HCT116 (cell line): Measurements from ENCODE around the gene PNPLA2. TPM values are rescaled to one million over a fixed set of nuclear protein-coding genes. Genes with fewer than 3 reads are reported as not detected.

Experiments
- ATAC-seq: fragments of 200-7000 bp; cut with Tn5 transposase; 2 replicates; pipeline ENCODE4 v1.9.1; 2020; ENCODE audit warnings: mild to moderate bottlenecking, moderate library complexity
- BruUV-seq: library from RNA; stranded (reverse); fragments of 400-500 nt; replicated peaks from 2 replicates; lab custom pipeline; 2021; lab: Mats Ljungman, UMichigan
- CTCF ChIA-PET: fragments of 300-600 bp; sonication (Branson Sonifier 250); formaldehyde crosslinking; loops from one replicate; lab custom pipeline; 2021; ENCODE audit warnings: antibody characterized with exemption; lab: Charles Lee
- POLR2A ChIA-PET: fragments of 300-600, 350-600 bp; sonication (Branson Sonifier 250); formaldehyde crosslinking; loops from one replicate; lab custom pipeline; 2021; ENCODE audit warnings: antibody characterized with exemption; lab: Charles Lee
- RAD21 ChIA-PET, 2 experiments: fragments of 300-600 bp; sonication (Branson Sonifier 250); formaldehyde crosslinking; loops; one replicate each; lab custom pipeline; 2023; ENCODE audit warnings: low total read pairs in 2 of 2; ENCODE audit not compliant: uncharacterized antibody in 2 of 2, unreplicated experiment in 2 of 2, low non-redundant PET in 1 of 2; lab: Charles Lee
- DNase-seq: peaks from one replicate; pipeline ENCODE4 v3.0.0-alpha.2; 2010; ENCODE audit warnings: low read depth, low spot score
- H2AFZ ChIP-seq: fragments of 200-600 bp; shearing (Covaris generic), sonication (generic); 2 replicates; pipeline ENCODE4 v1.6.1; 2017; ENCODE audit warnings: low read depth, mixed run types, mixed read lengths, antibody characterized with exemption, low read length; ENCODE audit not compliant: poor library complexity, severe bottlenecking
- H3K27ac ChIP-seq: 2 replicates; pipeline ENCODE4 v1.5.1; 2012; ENCODE audit warnings: low read depth, low read length
- H3K27me3 ChIP-seq: fragments of 200-600 bp; sonication (generic); 2 replicates; pipeline ENCODE4 v1.6.1; 2016; ENCODE audit warnings: mixed run types, low read length, mixed read lengths; ENCODE audit not compliant: insufficient read depth
- H3K36me3 ChIP-seq, 2 experiments: fragments of 200-500 bp in 1 of 2; fragments of 200-600 bp in 1 of 2; sonication (Bioruptor generic) in 1 of 2; sonication (generic) in 1 of 2; 2 replicates each; pipeline versions ENCODE4 v1.5.1 to v1.6.1; 2014 to 2016; ENCODE audit warnings: low read length in 2 of 2, inconsistent platforms in 1 of 2, mixed read lengths in 1 of 2, mixed run types in 1 of 2; ENCODE audit not compliant: insufficient read depth in 2 of 2, control insufficient read depth in 1 of 2
- H3K4me1 ChIP-seq, 2 experiments: fragments of 200-600 bp in 1 of 2; sonication (generic) in 1 of 2; 2 replicates each; pipeline versions ENCODE4 v1.5.1 to v1.6.1; 2012 to 2017; ENCODE audit warnings: low read length in 2 of 2, inconsistent platforms in 1 of 2, mild to moderate bottlenecking in 1 of 2, mixed read lengths in 1 of 2, mixed run types in 1 of 2, moderate library complexity in 1 of 2; ENCODE audit not compliant: insufficient read depth in 2 of 2, control insufficient read depth in 1 of 2
- H3K4me2 ChIP-seq: fragments of 200-600 bp; sonication (generic); 2 replicates; pipeline ENCODE4 v1.6.1; 2017; ENCODE audit warnings: mixed run types, low read length, mixed read lengths
- H3K4me3 ChIP-seq, 2 experiments: fragments of 200-600 bp in 1 of 2; sonication (generic) in 1 of 2; replicated peaks in 1 of 2; 2 replicates each; pipeline ENCODE4 v1.5.1; 2011 to 2016; ENCODE audit warnings: low read length in 2 of 2, control low read depth in 1 of 2, low read depth in 1 of 2, mild to moderate bottlenecking in 1 of 2, mixed read lengths in 1 of 2, mixed run types in 1 of 2
- H3K79me2 ChIP-seq: fragments of 200-600 bp; sonication (generic); 2 replicates; pipeline ENCODE4 v1.6.1; 2017; ENCODE audit warnings: mild to moderate bottlenecking, mixed run types, low read length, moderate library complexity, mixed read lengths; ENCODE audit not compliant: insufficient read depth
- H3K9ac ChIP-seq: fragments of 200-600 bp; sonication (generic); 2 replicates; pipeline ENCODE4 v1.6.1; 2016; ENCODE audit warnings: low read length, mixed read lengths
- H3K9me2 ChIP-seq: fragments of 200-600 bp; sonication (generic), shearing (Covaris generic); 2 replicates; pipeline ENCODE4 v1.6.1; 2017; ENCODE audit warnings: mixed run types, mild to moderate bottlenecking, moderate library complexity; ENCODE audit not compliant: insufficient read depth
- H3K9me3 ChIP-seq, 2 experiments: fragments of 200-500 bp in 1 of 2; fragments of 200-600 bp in 1 of 2; sonication (Bioruptor generic) in 1 of 2; sonication (generic) in 1 of 2; 2 replicates each; pipeline ENCODE4 v1.6.1; 2014 to 2017; ENCODE audit warnings: low read length in 2 of 2, mixed read lengths in 2 of 2, inconsistent platforms in 1 of 2, low read depth in 1 of 2, mild to moderate bottlenecking in 1 of 2, mixed run types in 1 of 2, moderate library complexity in 1 of 2; ENCODE audit not compliant: control insufficient read depth in 1 of 2, insufficient read depth in 1 of 2
- H4K20me1 ChIP-seq: fragments of 200-600 bp; sonication (generic), shearing (Covaris generic); 2 replicates; pipeline ENCODE4 v1.6.1; 2017; ENCODE audit warnings: mixed run types, mild to moderate bottlenecking, moderate library complexity; ENCODE audit not compliant: insufficient read depth
- EGR1 ChIP-seq: IDR thresholded peaks from 2 replicates; pipeline ENCODE4 v1.6.1; 2012; ENCODE audit warnings: low read depth
- FOSL1 ChIP-seq: IDR thresholded peaks from 2 replicates; pipeline ENCODE4 v1.6.1; 2012; ENCODE audit warnings: low read depth
- intact Hi-C: fragments of 100-400 bp; cut with micrococcal nuclease; formaldehyde crosslinking; loops from 2 replicates; pipeline ENCODE4 v1.10.0; 2022
- total RNA-seq: library from RNA; stranded (reverse); gene quantifications from one replicate; pipeline ENCODE4 v1.2.1, GENCODE V29; 2021; ENCODE audit not compliant: unreplicated experiment
- TF ChIP-seq, protein P1 (sequence below): IDR thresholded peaks from 2 replicates; pipeline ENCODE4 v1.6.1; 2012; ENCODE audit warnings: low read depth
- TF ChIP-seq, protein P2 (sequence below): IDR thresholded peaks from 2 replicates; pipeline ENCODE4 v1.6.1; 2011; ENCODE audit warnings: mild to moderate bottlenecking, low read length, moderate library complexity; ENCODE audit not compliant: insufficient replicate concordance; ENCODE audit errors: extremely low read depth
- TF ChIP-seq, protein P3 (sequence below), 3 experiments: fragments of 200-600 bp in 1 of 3; sonication (generic) in 1 of 3; IDR thresholded peaks in 2 of 3; conservative IDR thresholded peaks in 1 of 3; 2 replicates each; pipeline ENCODE4 v1.5.1; 2012 to 2017; ENCODE audit warnings: low read depth in 2 of 3, low read length in 2 of 3, antibody characterized with exemption in 1 of 3, borderline replicate concordance in 1 of 3, control low read depth in 1 of 3, mild to moderate bottlenecking in 1 of 3, mixed read lengths in 1 of 3, mixed run types in 1 of 3, moderate library complexity in 1 of 3; ENCODE audit not compliant: insufficient read depth in 1 of 3

PNPLA2 gene
- total RNA-seq, 1 experiment from 2014 or later: 124 TPM

DNA sequence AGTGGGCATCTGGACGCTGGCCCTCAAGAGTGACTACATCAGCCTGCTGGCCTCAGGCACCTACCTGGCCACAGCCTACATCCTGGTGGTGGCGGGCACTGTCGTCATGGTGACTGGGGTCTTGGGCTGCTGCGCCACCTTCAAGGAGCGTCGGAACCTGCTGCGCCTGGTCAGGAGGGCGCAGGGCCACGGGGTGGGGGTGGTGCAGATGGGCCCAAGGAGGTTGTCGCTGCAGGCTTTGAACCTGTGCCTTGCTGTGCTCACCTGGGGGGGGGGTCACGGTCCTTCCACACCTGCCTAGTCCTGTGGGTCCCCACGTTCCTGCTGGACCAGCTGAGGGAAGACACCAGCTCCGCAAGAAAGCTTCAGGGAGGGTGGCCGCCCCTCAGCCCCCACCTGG lies 17.6 kb downstream of the PNPLA2 start:
- Histone ChIP-seq H3K9me3 (no peaks in the 10 kb centered on the region), H3K9ac (no peak overlapping the region), H3K4me3 (no peak overlapping the region), H3K27ac (peak overlapping the region; percentile 97), H2AFZ (no peak overlapping the region), H3K4me2 (no peak overlapping the region), H3K27me3 (no peaks in the 10 kb centered on the region), H4K20me1 (peaks cover 23% of the 10 kb centered on the region; the same call in 1 of the 2 replicates), H3K9me2 (no peaks in the 10 kb centered on the region), H3K36me3 (peaks cover 3 to 44% of the 10 kb centered on the region in 2 experiments; a peak in 3 of 4 replicates), H3K4me1 (peaks cover 43 to 84% of the 10 kb centered on the region in 2 experiments), H3K79me2 (peaks cover 80% of the 10 kb centered on the region)
- no peak for ATAC-seq
- BruUV-seq: no TSS peak
- ChIA-PET CTCF (no interaction called here), POLR2A (no interaction called here), RAD21 (no interaction called here)
- intact Hi-C loops: no loop called here
- no peak for DNase-seq
- TF ChIP-seq, protein P1, sequence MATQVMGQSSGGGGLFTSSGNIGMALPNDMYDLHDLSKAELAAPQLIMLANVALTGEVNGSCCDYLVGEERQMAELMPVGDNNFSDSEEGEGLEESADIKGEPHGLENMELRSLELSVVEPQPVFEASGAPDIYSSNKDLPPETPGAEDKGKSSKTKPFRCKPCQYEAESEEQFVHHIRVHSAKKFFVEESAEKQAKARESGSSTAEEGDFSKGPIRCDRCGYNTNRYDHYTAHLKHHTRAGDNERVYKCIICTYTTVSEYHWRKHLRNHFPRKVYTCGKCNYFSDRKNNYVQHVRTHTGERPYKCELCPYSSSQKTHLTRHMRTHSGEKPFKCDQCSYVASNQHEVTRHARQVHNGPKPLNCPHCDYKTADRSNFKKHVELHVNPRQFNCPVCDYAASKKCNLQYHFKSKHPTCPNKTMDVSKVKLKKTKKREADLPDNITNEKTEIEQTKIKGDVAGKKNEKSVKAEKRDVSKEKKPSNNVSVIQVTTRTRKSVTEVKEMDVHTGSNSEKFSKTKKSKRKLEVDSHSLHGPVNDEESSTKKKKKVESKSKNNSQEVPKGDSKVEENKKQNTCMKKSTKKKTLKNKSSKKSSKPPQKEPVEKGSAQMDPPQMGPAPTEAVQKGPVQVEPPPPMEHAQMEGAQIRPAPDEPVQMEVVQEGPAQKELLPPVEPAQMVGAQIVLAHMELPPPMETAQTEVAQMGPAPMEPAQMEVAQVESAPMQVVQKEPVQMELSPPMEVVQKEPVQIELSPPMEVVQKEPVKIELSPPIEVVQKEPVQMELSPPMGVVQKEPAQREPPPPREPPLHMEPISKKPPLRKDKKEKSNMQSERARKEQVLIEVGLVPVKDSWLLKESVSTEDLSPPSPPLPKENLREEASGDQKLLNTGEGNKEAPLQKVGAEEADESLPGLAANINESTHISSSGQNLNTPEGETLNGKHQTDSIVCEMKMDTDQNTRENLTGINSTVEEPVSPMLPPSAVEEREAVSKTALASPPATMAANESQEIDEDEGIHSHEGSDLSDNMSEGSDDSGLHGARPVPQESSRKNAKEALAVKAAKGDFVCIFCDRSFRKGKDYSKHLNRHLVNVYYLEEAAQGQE: no peak
- TF ChIP-seq, protein P2, sequence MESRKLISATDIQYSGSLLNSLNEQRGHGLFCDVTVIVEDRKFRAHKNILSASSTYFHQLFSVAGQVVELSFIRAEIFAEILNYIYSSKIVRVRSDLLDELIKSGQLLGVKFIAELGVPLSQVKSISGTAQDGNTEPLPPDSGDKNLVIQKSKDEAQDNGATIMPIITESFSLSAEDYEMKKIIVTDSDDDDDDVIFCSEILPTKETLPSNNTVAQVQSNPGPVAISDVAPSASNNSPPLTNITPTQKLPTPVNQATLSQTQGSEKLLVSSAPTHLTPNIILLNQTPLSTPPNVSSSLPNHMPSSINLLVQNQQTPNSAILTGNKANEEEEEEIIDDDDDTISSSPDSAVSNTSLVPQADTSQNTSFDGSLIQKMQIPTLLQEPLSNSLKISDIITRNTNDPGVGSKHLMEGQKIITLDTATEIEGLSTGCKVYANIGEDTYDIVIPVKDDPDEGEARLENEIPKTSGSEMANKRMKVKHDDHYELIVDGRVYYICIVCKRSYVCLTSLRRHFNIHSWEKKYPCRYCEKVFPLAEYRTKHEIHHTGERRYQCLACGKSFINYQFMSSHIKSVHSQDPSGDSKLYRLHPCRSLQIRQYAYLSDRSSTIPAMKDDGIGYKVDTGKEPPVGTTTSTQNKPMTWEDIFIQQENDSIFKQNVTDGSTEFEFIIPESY: no peak
- TF ChIP-seq FOSL1 (no peak), EGR1 (no peak)
- TF ChIP-seq, protein P3, sequence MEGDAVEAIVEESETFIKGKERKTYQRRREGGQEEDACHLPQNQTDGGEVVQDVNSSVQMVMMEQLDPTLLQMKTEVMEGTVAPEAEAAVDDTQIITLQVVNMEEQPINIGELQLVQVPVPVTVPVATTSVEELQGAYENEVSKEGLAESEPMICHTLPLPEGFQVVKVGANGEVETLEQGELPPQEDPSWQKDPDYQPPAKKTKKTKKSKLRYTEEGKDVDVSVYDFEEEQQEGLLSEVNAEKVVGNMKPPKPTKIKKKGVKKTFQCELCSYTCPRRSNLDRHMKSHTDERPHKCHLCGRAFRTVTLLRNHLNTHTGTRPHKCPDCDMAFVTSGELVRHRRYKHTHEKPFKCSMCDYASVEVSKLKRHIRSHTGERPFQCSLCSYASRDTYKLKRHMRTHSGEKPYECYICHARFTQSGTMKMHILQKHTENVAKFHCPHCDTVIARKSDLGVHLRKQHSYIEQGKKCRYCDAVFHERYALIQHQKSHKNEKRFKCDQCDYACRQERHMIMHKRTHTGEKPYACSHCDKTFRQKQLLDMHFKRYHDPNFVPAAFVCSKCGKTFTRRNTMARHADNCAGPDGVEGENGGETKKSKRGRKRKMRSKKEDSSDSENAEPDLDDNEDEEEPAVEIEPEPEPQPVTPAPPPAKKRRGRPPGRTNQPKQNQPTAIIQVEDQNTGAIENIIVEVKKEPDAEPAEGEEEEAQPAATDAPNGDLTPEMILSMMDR (IDR thresholded peaks at IDR 0.05 in 2 of 3, conservative IDR thresholded peaks at IDR 0.05 in 1 of 3; ENCODE audit: borderline replicate concordance in 1 of 3, insufficient read depth in 1 of 3, low read depth in 2 of 3, low read length in 2 of 3): no peak
